Measurements from ENCODE around the gene RTN4IP1. TPM values are rescaled to one million over a fixed set of nuclear protein-coding genes. Genes with fewer than 3 reads are reported as not detected.
A peak's percentile ranks its signal among the peaks of the same experiment; 100 is the strongest.
"Not testable (repeated sequence)": the region's sequence is repeated elsewhere in the genome, so short reads cannot be mapped to it uniquely, and the experiment has no call there.

Gene RTN4IP1
- polyA plus RNA-seq, 4 donors, result 9.7 to 10.8 (median 10.4) TPM

DNA sequence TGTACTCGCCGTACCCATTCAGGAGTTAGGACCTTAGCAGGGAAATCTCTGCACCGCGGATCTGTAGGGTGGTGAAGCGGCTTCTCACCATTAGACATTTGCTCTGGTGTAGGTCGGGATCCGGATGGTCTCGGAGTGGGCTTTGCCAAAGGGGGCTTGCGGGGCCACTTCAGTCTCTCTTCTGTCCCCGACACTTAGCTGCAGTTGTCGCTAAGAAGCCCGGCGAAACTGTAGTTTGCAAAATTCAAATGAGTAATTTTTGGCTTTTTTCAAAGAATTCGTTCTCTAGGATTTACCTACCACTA lies 513 bp upstream of the RTN4IP1 start:
- no peak for DNase-seq (ENCODE audit: low read depth in 4 of 4, low spot score in 2 of 4)

DNA sequence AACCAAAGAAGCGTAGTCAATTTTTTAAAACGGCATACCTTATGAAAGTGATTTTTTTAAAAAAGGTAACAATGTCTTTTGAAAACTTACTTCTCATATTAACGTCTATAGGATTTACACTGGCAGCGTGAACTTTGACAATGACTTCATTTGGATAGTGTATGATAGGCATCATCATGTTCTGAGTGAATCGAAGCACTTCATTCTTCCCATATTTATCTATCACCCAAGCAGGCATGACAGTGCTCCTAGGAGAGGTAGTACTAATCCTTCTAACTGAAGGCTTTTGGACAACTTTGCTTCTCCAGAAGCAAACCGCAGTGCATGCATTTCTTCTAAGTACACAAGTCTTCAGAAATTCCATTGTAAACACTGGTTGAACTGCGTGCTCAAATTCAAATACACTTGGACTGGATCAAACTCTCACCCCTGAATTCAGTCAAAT lies 618 bp downstream of the RTN4IP1 start:
- no peak for DNase-seq (ENCODE audit: low read depth in 4 of 4, low spot score in 2 of 4)

DNA sequence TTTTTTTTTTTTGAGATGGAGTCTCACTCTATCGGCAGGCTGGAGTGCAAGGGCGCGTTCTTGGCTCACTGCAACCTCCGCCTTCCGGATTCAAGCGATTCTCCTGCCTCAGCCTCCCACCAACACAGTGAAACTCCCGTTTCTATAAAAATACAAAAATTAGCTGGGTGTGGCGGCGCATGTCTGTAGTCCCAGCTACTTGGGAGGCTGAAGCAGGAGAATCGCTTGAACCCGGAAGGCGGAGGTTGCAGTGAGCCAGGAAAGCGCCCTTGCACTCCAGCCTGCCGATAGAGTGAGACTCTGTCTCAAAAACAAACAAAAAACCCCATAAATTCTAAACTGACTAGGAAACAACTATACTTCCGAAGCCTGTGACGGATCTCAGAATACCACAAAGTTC lies 1.5 kb downstream of the RTN4IP1 start:
- not testable (repeated sequence) for DNase-seq (ENCODE audit: low read depth in 4 of 4, low spot score in 2 of 4)

DNA sequence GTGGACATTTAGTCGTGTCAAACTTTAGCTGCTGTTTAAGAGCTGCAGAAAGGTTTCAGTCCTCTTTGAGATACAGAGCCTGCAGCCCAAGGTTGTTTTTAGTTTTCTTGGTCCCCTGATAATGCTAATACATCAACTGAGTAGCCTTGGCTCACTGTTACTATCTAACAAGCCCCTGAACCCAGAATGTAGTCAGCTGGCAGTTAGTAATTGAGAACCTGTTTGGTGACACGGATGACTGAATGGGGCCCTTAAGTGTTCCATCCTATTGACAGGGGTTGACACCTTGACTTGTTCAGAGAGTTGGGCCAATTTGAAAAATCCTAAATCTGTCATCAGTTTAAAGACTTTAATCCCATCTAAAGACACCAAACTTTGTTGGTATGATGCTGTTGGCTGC lies 2.8 kb downstream of the RTN4IP1 start:
- no peak for DNase-seq (ENCODE audit: low read depth in 4 of 4, low spot score in 2 of 4)

DNA sequence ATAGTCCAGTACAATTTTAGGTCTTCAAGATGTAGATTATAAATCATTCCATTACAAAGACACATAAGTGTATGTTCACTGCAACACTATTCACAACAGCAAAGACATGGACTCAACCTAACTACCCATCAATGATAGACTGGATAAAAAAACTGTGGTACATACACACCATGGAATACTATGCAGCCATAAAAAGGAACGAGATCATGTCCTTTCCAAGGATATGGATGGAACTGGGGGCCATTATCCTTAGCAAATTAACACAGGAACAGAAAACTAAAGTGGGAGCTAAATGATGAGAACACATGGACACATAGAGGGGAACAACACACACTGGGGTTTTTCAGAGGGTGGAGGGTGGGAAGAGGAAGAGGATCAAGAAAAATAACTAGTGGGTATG lies 6.3 kb downstream of the RTN4IP1 start:
- DNase-seq (ENCODE audit: low read depth in 4 of 4, low spot score in 2 of 4), result no peak

DNA sequence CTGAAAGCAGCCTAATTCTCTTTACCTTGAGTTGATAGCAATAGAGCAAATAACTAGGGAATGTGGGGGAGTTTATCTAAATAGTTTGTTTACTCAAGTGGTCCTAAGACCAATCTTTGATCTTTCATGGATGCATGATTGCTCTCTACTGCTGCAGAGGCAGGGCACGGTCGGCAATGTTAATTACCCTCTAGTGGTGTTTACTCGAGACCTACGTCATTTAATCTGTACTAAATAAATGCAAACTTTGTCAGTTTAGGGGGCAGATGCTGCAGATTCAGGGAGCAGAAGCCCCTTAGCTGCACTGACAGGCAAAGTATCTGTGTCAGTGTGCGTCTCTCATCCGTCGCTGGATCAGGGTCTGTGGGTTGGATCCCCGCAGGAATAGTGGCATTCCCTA lies 6.9 kb downstream of the RTN4IP1 start:
- DNase-seq (ENCODE audit: low read depth in 4 of 4, low spot score in 2 of 4), result no peak

DNA sequence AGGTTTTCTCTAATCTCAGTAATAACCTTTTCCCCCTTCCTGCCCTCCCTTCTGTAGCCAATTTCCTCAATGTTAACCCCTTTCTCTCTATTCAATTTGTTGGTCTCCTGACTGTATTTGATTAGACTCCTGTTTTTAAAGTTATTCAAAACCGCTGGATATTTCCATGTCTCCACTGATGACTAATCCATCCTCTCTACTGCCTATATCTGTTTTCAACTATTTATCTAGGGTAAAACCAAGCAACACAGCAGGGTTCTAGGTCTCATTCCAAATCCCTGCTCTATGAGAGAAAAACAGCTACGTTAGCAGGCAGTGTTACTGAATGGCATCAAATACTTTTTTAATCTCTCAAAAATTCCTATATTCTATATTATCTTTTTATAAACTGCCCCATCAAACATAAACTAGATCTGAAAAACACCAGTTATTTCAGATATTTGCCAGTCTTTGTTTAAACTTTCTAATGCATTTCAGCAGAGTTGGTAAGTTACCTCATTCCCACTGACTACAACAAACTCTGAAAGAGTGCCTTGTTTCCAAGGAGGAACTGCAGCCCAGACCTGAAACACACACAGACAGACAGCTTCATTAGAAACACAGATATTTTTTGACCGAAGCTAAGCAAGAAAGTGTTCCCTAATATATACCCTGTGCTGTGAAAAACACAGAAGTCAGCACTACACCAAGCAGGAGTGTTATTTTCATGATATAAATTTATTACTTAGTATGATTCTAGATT lies 8.2 kb downstream of the RTN4IP1 start:
- DNase-seq (ENCODE audit: low read depth in 4 of 4, low spot score in 2 of 4), result no peak

DNA sequence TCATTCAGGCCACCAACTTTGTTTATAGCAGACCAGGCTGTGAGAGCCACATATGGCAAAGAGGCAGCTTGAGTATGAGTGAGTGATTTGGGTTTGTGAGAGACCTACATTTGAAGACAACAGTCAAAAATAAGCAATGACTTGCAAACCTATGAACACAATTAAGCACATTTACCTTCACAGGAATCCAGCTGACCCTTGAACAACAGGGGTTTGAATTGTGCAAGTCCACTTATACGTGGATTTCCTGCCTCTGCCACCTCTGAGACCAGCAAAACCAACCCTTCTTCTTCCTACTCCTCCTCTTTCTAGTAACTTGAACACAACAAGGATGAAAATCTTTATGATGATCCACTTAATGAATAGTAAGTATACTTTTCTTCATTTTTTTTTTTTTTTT lies 10.1 kb downstream of the RTN4IP1 start:
- DNase-seq (ENCODE audit: low read depth in 4 of 4, low spot score in 2 of 4), result no peak

DNA sequence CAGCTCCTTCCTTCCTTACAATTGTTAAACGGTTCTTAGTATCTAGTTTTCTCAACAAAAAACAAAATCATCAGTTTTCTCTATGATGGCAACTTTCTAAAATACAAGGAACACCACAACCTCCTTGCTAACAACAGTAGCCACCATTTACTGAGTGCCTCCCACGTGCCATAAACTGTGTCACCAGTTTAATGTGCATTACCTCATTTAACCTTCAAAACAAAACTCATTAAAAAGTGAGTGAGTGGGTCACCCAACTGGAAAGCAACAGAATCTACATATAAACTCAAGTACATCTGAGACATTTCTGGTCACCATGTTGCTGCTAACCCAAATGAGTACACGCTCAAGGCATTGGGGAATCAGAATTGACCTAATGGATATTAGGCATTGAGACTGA lies 11.0 kb downstream of the RTN4IP1 start:
- no peak for DNase-seq (ENCODE audit: low read depth in 4 of 4, low spot score in 2 of 4)

DNA sequence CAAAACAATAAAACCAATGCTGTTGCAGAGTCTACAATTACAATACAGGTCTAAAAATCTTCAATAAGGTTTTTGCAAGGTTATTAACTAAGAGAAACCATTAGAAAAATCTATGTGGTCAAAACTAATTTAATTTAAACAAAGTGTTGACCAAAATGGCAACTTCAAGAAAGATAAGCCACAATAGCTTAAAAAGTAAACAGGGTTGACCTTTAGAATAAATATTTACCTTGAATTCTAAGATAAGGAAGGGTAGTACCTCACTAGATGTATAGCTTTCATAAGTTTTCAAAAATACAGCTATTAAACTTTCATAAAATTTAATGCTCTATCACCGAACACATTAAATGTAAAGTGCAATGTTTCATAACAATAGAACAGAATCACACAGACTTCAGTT lies 11.4 kb downstream of the RTN4IP1 start:
- no peak for DNase-seq (ENCODE audit: low read depth in 4 of 4, low spot score in 2 of 4)

DNA sequence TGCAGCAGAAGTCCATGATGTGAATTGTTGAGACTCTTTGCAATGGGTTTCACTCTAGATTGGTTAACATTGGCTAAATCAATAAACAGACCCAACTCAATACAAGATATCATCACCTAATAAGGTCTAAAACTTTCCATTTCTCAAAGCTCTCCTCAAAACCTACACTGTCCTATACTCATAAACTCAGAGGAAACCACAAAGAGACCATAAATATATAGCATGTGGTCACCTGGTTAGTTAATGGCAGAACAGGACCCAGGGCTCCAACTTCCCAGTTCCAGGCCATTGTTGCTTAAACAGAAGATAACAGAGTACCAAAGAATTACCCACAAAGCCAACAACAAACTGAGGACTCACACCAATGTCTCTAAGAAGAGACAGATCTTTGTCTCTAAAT lies 12.0 kb downstream of the RTN4IP1 start:
- DNase-seq (ENCODE audit: low read depth in 4 of 4, low spot score in 2 of 4), result no peak

DNA sequence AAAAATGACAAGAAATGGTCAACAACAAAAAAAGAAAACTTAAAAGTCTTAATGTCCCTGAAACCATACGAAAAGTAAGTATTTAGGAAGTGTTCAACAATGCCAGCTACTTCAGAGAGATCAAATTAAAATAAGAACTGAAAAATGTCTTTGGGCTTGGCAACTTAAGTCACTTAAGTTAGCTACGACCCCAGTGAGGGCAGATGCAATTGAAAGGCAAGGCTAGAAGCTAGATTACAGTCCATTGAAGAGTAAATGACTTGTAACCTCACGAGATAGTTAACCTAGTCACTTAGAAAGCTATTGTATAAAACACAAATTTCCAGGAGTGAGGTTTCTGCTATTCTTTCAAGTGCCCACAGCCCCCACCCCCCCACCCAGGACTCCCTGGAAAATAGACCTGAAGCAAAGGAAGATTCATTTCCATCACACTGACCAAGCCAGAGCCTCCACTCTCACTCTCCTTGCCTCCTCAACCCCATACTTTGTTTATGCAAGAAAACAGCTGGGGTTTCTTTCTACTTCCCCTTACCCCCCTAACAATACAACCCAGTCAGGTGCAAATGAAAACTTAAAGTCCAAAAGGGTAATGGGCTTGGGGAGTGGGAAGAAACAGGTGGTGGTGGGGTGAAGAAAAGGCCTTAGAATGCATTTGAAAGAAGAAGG lies 14.6 kb downstream of the RTN4IP1 start:
- no peak for DNase-seq (ENCODE audit: low read depth in 4 of 4, low spot score in 2 of 4)

DNA sequence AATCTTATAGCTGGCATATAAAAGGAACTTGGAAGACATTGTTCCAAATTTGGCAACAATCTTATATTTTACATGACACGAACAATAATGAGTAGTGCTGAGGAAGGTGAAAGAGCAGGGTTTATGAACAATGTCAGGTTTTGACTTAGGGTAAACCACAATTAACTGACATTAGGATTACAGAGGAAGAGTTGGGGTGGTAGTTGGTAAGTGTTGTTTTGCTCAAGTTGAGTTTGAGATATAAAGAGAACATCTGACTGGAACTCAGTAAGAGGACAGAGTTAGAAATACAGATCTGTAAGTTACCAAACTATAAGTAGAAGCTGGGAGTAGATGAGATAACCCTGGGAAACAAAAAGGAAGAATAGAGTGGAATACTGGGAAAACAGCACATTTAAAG lies 15.1 kb downstream of the RTN4IP1 start:
- DNase-seq (ENCODE audit: low read depth in 4 of 4, low spot score in 2 of 4), result no peak

DNA sequence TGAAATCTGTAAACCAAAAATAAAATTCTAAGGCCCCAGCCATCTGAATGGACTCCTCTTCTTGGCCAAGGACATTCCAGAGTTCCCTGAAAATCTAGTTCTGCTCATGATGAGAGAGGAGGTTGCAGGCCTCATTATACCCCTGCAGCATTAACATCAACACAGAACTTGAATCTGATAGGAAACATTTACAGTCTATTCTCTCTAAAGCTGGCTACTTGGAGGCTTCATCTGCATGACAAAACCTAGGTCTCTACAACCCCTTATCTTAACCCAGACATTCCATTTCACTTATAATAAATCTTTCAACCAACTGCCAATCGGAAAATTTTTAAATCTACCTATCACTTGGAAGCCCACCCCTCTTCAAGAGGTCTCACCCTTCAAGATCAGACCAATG lies 15.7 kb downstream of the RTN4IP1 start:
- DNase-seq (ENCODE audit: low read depth in 4 of 4, low spot score in 2 of 4), result no peak

DNA sequence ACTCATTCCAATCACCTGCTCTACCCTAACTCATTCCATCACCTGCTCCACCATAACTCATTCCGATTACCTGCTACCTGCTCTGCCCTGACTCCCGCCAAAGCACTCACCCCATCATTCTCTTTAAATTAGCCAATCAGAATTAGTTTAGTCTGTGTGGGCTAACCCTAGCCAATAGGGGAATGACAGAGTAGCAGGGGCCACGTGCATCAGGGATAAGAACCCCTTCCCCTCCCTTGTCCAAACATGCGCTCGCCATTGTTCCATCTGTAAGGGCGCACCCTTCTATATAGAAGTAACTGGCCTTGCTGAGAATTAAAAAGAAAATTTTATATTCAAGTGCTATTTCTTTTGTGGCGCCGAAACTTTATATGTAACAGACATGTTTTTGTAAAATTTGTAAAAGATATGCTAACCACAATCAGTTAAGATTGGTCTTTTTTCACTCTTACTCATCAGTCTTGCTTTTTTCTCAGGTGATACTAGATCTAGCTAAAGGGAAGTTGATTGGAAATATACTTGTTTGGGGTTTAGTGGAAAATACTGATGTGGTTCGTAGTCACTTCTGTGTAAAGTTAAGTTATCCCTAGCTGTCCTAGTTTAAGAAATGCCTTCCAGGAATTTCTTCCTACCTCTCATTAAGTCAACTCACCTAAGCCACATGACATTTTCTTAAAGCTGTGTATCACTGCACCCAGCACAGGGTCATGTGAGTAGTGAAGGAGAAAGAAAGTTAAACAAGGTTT lies 16.5 kb downstream of the RTN4IP1 start:
- no peak for DNase-seq (ENCODE audit: low read depth in 4 of 4, low spot score in 2 of 4)

DNA sequence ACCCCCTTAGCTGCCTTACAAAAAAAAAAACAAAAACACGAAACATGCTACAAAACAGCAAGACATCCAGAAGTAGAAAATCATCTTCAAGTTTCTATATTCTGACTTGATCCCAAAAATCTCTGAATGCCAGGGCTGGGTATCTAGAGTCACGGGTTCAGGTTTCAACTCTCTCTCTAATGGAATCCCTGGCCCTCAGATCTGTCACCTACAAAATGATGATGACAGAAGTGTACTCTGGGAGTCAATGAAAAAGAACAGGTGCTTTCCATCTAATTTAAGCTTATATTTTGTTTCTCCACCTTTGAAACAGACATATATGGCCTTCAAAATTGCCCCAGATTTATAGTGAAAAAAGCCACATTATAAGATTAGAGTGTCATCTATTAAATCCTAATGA lies 18.3 kb downstream of the RTN4IP1 start:
- DNase-seq (ENCODE audit: low read depth in 4 of 4, low spot score in 2 of 4), result no peak

DNA sequence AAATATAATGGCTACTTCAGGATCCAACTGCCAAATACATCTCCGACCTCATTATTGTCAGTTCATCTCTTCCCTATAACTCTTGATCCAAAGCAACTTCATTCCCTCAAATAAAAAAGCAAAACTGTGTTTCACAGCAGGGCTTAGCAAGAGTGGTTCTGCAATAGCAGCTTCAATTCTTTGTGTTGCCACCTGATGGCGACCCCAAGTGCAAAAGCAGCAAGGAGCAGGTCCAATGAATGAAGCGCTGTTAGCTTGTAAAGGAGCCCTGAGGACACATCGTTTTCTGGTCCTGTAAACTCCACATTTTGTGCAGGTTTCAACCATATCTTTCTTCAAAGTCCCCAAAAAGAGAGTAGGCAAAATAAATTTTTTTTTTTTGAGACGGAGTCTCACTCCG lies 19.6 kb downstream of the RTN4IP1 start:
- no peak for DNase-seq (ENCODE audit: low read depth in 4 of 4, low spot score in 2 of 4)

DNA sequence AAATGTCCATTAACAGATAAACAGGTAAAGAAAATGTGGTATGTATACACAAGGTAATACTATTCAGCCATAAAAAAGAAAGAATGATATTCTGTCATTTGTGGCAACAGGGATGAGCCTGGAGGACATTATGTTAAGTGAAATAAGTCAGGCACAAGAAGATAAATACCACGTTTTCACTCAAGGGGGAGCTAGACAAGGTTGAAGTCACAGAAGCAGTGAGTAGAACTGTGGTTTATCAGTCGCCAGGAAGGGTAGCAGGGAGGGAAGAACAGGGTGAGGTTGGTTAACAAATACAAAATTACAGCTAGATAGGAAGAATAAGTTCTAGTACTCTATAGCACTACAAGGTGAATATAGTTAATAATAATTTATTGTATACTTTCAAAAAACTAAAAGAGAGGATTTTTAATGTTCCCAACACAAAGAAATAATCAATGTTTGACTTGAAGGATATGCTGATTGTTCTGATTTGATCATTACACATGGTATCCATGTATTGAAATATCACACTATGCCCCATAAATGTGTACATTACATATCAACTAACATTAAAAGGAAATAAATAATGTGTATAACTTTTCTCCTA lies 21.1 kb downstream of the RTN4IP1 start:
- DNase-seq (ENCODE audit: low read depth in 4 of 4, low spot score in 2 of 4), result peak in 1 of 4 donors; percentile 29

DNA sequence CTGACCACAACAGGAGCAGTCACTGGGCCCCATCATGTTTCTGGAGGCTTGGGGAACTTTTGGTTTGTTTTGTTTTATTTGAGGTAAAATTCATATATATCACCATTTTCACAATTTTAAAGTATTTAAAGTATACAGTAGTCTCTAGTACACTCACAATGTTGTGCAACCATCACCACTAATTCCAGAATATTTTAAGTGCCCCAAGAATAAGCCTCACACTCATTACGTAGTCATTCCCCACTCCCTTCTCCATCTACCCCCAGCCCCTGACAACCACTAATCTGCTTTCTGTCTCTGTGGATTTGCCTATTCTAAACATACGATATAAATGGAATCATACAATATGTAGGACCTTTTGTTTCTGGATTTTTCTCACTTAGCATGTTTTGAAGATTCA lies 29.0 kb downstream of the RTN4IP1 start:
- no peak for DNase-seq (ENCODE audit: low read depth in 4 of 4, low spot score in 2 of 4)

DNA sequence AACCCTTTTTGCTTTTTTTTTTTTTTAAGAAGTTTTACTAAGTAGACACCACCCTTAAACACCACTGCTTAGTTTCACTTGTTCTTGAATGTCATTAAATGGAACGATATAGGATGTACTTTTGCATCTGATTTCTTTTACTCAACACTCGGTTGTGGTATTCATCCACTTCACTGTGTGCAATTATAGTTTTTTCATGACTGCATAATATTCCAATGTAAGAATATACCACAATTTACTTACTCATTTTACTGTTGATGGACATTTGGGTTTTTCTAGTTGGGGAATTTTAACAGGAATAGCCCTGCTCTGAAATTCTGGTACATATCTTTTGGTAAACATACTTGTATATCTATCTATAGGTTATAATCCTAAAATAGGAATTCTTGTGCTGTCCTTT lies 29.9 kb downstream of the RTN4IP1 start:
- DNase-seq (ENCODE audit: low read depth in 4 of 4, low spot score in 2 of 4), result no peak

DNA sequence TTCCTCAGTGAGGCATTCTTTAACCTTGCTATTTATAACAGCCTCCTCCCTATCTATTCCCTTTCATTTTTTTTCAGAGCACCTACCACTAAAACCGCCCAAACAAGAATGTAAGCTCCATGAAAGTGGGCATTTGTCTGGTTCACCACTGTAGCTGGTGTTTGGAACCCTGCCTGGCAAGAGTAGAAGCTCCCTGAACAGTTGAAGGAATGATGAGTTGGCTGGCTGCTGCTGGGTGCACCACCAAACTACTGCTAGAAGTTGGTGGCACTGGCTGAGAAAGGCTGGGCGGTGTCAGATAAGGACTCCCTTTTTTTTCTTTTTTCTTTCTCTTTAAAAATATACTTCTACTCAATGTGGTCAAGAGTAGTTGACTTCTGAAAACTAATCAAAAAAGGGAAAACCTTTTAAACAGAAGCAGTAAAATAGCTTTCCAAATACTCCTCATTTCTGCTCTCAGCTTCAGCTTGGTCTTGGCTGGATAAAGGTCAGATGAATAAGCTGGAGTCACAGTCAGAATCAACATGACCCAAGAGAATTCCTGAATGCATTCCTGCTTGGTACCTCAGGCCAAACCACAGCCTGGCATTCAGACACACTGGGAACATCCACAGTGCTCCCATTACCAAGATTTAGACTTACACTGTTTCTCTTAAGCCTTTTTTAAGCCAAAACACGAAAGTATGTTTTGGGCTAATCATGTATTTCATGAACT lies 38.0 kb downstream of the RTN4IP1 start:
- no peak for DNase-seq (ENCODE audit: low read depth in 4 of 4, low spot score in 2 of 4)
